Body of pancreas (tissue), 4 donors: ENCODE results near the gene CTAG2. TPM values are rescaled to one million over a fixed set of nuclear protein-coding genes. Genes with fewer than 3 reads are reported as not detected.
"Not testable (repeated sequence)": the region's sequence is repeated elsewhere in the genome, so short reads cannot be mapped to it uniquely, and the experiment has no call there.

Experiments used
- ATAC-seq: fragments of 150-250 bp; one replicate; pipeline ENCODE4 v1.9.1; 2016
- DNase-seq, 4 donors: peaks; one replicate each; pipeline ENCODE4 v3.0.0-alpha.2; 2019
- H3K27ac ChIP-seq, 4 donors: fragments of 200-600 bp; sonication (generic); 1 replicate in 3 of 4; 2 replicates in 1 of 4; pipeline versions ENCODE4 v1.5.1 to v1.6.1; 2016 to 2019; ENCODE audit warnings: mild to moderate bottlenecking in 1 of 4, mixed read lengths in 1 of 4, moderate library complexity in 1 of 4
- H3K27me3 ChIP-seq, 2 donors: fragments of 200-600 bp; sonication (generic); one replicate each; pipeline ENCODE4 v1.6.0; 2016; ENCODE audit warnings: mild to moderate bottlenecking in 1 of 2
- H3K36me3 ChIP-seq, 2 donors: fragments of 200-600 bp; sonication (generic); replicated peaks in 1 of 2; 2 replicates each; pipeline ENCODE4 v1.5.1; 2016; ENCODE audit warnings: low read depth in 2 of 2; ENCODE audit not compliant: insufficient read depth in 1 of 2
- H3K4me1 ChIP-seq: fragments of 200-600 bp; sonication (generic); one replicate; pipeline ENCODE4 v1.6.0; 2016
- H3K4me3 ChIP-seq, 2 donors: fragments of 200-600 bp; sonication (generic); 1 replicate in 1 of 2; 2 replicates in 1 of 2; pipeline ENCODE4 v1.5.1; 2016 to 2019
- H3K9me3 ChIP-seq, 3 donors: fragments of 200-600 bp; sonication (generic); 1 replicate in 2 of 3; 2 replicates in 1 of 3; pipeline ENCODE4 v1.5.1; 2016
- POLR2A ChIP-seq, 3 donors: fragments of 450-650 bp; IDR thresholded peaks; one replicate each; pipeline ENCODE4 v1.6.1; 2016; ENCODE audit warnings: antibody characterized with exemption in 3 of 3, mild to moderate bottlenecking in 2 of 3
- WGBS, 2 donors: methylation state at CpG; one replicate each; pipeline ENCODE4 v1.1.5; 2017; 5-methylcytosine and 5-hydroxymethylcytosine counted together
- intact Hi-C: fragments of 100-400 bp; cut with DNase I; formaldehyde crosslinking; loops from one replicate; pipeline ENCODE4 v1.15.1; 2023
- total RNA-seq, 2 donors: library from RNA; depleted of rRNA; stranded (reverse); fragments of >200 nt; gene quantifications; one replicate each; pipeline ENCODE4 v1.1.0, GENCODE V29; 2016
- TF ChIP-seq, protein P1 (sequence below), 7 experiments: fragments of 450-650 bp in 4 of 7; fragments of 200-600 bp in 3 of 7; sonication (generic) in 3 of 7; IDR thresholded peaks; one replicate each; pipeline ENCODE4 v1.5.1; 2016 to 2019; ENCODE audit warnings: antibody characterized with exemption in 7 of 7

Gene CTAG2
- total RNA-seq, 2 donors from 2014 or later = not detected

DNA sequence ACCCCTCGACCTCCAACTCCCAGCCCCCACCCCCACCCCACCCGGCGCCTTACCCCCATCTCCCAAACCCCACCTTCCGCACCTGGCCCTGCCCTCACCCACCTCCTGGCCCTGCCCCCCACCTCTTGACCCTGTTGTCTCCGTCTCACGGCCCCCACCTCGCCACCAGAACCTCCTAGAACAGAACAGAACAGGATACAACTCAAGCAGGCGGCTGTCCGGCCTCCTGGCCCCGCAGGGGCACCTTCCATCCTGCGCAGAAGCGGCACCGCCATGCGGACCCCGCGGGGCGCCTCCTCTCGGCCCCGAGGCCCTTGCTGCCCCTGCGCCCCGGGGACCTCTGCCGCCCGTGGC lies 354 bp downstream of the CTAG2 start:
- no peak for ATAC-seq
- Histone ChIP-seq H3K4me3 (no peak overlapping the region), H3K27me3 (no peaks in the 10 kb centered on the region), H3K4me1 (no peaks in the 10 kb centered on the region), H3K27ac (no peak overlapping the region), H3K36me3 (no peaks in the 10 kb centered on the region), H3K9me3 (no peaks in the 10 kb centered on the region)
- WGBS, 2 donors = 58 to 60% methylated on average over 1 to 2 of the region's 23 CpGs
- TF ChIP-seq POLR2A (IDR thresholded peaks at IDR 0.05) = no peak
- TF ChIP-seq, protein P1, sequence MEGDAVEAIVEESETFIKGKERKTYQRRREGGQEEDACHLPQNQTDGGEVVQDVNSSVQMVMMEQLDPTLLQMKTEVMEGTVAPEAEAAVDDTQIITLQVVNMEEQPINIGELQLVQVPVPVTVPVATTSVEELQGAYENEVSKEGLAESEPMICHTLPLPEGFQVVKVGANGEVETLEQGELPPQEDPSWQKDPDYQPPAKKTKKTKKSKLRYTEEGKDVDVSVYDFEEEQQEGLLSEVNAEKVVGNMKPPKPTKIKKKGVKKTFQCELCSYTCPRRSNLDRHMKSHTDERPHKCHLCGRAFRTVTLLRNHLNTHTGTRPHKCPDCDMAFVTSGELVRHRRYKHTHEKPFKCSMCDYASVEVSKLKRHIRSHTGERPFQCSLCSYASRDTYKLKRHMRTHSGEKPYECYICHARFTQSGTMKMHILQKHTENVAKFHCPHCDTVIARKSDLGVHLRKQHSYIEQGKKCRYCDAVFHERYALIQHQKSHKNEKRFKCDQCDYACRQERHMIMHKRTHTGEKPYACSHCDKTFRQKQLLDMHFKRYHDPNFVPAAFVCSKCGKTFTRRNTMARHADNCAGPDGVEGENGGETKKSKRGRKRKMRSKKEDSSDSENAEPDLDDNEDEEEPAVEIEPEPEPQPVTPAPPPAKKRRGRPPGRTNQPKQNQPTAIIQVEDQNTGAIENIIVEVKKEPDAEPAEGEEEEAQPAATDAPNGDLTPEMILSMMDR (IDR thresholded peaks at IDR 0.05) = no peak
- intact Hi-C loops = no loop called here
- no peak for DNase-seq

DNA sequence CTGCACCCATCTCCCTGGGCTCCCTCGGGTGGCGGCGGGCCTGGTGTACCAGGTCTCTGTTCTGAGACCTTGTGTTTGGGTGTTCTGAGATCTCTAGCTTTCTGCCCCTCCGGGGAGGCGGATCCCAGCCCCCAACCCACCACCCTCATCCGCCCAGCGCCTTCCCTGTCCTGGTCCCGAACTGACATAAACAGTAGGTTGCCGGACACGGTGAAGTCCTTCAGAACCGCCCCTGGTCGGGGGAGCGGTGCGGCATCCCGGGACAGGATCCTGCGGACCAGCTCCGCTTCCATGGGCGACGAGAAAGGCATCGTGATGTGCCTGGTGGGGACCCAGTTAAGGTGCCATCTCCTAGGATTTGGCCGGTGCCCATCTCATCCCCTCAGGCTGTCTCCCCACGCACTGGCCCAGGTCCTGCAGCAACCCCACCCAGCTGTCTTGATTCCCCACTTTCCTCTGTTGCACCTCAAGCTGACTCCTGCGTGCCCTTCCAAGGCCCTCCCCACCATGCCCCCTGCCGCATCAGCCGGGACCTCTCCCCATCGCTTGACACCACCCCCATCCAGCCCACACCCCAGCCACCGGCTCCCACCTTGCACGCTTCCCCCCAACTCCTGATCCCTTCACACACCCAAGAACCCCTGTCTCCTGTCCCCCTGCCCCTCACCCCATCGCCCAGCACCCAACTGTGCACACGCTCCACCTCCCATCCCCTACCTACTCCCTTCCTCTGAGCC lies 900 bp downstream of the CTAG2 start:
- Histone ChIP-seq H3K27me3 (no peaks in the 10 kb centered on the region), H3K27ac (no peak overlapping the region), H3K9me3 (no peaks in the 10 kb centered on the region), H3K36me3 (no peaks in the 10 kb centered on the region), H3K4me1 (no peaks in the 10 kb centered on the region), H3K4me3 (no peak overlapping the region)
- DNase-seq = no peak
- TF ChIP-seq POLR2A (IDR thresholded peaks at IDR 0.05) = no peak
- TF ChIP-seq, protein P1 (IDR thresholded peaks at IDR 0.05) = no peak
- intact Hi-C loops = no loop called here
- 67 to 90% methylated on average over 2 to 23 of the region's 30 CpGs for WGBS, 2 donors
- ATAC-seq = no peak

DNA sequence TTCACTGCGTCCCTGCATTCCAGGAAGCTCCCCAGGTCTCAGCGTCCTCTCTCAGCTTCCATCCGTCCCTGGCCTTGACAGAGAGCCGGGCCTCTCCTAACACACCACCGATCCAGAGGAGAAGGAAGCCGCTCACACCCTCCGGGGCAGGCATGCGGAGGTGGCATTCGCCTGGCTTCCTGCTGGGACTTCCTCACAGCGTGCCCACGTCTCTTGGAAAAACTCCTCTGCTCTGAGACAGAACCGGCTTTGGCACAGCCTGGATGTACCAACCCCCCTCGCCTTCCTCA lies 3.2 kb downstream of the CTAG2 start:
- ATAC-seq = no peak
- no peak overlapping the region for H3K4me3 ChIP-seq
- TF ChIP-seq POLR2A (IDR thresholded peaks at IDR 0.05) = no peak
- TF ChIP-seq, protein P1 (IDR thresholded peaks at IDR 0.05) = no peak
- no peak overlapping the region for H3K27ac ChIP-seq
- intact Hi-C loops = no loop called here
- H3K27me3 ChIP-seq = no peaks in the 10 kb centered on the region
- 19 to 47% methylated on average over 3 to 5 of the region's 13 CpGs for WGBS, 2 donors
- no peak for DNase-seq
- no peaks in the 10 kb centered on the region for H3K4me1 ChIP-seq
- no peaks in the 10 kb centered on the region for H3K9me3 ChIP-seq
- H3K36me3 ChIP-seq = no peaks in the 10 kb centered on the region

DNA sequence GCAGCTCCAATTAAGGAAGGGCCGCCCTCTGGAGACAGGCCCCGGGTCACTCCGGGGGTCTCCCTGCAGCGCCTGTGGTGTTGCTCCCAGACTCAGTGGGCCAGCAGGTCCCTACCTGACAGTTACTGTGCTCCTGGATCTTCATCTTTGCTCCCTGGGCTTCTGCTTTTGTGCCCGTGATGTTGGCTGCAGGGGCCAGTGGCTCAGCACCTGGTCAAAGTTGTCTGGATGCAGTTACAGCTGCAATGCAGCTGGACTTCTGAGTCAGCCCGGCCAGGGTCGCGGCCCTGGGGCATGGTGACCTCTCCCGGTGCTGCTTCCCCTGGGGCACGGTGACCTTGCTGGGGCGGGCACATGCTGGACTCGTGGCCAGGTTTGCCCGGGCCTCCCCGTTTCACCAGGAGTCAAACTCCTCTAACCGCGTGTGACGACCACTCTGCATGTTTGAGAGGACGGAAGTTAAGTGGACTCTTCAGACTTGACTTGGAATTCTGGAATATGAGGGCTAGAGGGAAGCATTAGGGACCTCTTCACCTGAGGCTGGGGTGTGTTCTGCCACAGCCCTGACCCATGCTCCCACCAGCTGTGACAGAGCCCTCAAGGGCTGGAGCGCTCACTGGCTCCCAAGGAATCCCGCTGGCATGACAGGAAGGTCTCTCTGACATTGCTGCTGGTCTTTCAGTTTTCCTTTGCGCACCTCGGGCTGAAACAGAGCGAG lies 3.7 kb downstream of the CTAG2 start:
- Histone ChIP-seq H3K27me3 (no peaks in the 10 kb centered on the region), H3K9me3 (no peaks in the 10 kb centered on the region), H3K4me3 (no peak overlapping the region), H3K36me3 (no peaks in the 10 kb centered on the region), H3K27ac (no peak overlapping the region), H3K4me1 (no peaks in the 10 kb centered on the region)
- DNase-seq (no peak), ATAC-seq (no peak)
- intact Hi-C loops = no loop called here
- 74% methylated on average over 11 of the region's 23 CpGs; no CpG with 5 or more reads in 1 of the 2 donors for WGBS, 2 donors
- TF ChIP-seq, protein P1 (IDR thresholded peaks at IDR 0.05) = no peak
- no peak for TF ChIP-seq POLR2A (IDR thresholded peaks at IDR 0.05)

DNA sequence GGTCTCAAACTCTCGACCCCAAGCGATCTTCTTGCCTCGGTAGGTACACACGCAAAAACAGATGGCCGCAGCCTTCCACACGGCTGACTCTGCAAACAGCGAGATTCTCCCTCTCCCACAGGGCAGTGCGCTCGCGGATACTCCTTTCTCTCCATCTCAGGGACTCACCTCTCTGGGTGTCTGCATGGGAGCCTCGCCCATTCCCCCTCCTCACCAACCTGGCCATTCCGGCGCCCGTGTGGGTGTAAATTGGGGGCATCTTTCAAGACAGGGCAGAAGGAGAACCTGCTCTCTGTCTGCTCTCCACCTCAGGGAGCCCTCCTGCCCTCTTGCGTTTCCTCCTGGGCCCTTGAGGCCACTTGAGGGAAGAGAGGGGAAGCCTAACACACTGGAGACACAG lies 4.4 kb downstream of the CTAG2 start:
- no peak overlapping the region for H3K27ac ChIP-seq
- no peaks in the 10 kb centered on the region for H3K4me1 ChIP-seq
- no peaks in the 10 kb centered on the region for H3K36me3 ChIP-seq
- ATAC-seq (no peak), DNase-seq (no peak)
- H3K9me3 ChIP-seq = no peaks in the 10 kb centered on the region
- intact Hi-C loops = no loop called here
- no peak overlapping the region for H3K4me3 ChIP-seq
- H3K27me3 ChIP-seq = no peaks in the 10 kb centered on the region
- no peak for TF ChIP-seq POLR2A (IDR thresholded peaks at IDR 0.05)
- TF ChIP-seq, protein P1 (IDR thresholded peaks at IDR 0.05) = no peak
- WGBS, 2 donors = 61 to 71% methylated on average over 11 to 14 of the region's 15 CpGs

DNA sequence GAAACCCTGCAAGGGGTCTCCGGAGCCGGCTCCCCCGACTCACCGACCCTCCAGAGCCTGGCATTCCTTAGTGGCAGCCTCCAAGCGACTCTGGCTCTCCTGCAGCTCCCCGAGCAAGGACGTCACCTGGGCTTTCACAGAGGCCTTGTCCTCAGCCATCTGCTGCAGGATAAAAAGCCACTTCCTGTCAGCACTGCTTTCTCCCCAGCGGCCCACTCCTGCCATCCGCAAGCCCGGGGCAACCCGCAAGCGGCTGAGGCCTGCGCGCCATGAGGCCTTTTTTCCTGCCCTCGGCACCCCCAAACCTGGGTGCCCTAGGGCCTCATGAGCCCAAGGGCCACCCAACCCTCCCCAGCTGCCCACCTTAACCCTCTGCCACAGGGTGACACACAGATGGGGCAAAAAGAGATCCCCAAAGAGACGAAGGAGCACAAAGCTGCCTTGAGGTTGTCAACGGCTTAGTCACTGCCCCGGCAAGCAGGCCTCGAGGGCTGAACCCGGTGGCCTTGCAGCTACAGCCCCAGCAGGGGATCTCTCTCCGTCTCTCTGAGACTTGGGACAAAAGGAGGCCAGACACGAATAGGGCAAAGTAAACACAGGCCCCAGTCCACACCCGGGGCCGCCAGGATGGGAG lies 7.5 kb downstream of the CTAG2 start:
- H3K4me1 ChIP-seq, H3K36me3 ChIP-seq, H3K27me3 ChIP-seq, H3K4me3 ChIP-seq, intact Hi-C loops, H3K27ac ChIP-seq, ATAC-seq, DNase-seq, H3K9me3 ChIP-seq: not testable (repeated sequence)
- WGBS, 2 donors = no CpG with 5 or more reads among the region's 24 CpGs

DNA sequence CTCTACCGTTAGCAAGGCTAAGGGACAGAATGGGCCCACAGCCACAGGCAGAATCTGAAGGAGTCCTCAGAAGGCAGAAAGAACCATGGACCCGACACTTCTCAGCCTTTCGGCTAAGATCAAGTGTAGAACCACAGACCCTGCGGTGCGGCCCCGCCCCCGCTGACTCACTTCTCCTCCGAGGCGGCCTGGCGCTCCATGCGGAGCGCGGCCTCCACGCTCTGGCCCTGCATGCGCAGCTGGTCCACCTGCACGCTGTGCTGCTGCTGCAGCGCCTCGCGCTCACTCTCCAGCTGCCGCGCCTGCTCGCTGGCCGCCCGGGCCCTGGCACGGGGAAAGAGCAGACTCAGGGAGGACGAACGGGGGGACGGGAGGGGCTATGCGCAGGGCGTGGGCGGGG lies 9.7 kb downstream of the CTAG2 start:
- DNase-seq, H3K4me3 ChIP-seq, ATAC-seq, H3K9me3 ChIP-seq, H3K27ac ChIP-seq, H3K4me1 ChIP-seq, H3K36me3 ChIP-seq, intact Hi-C loops, H3K27me3 ChIP-seq: not testable (repeated sequence)
- WGBS, 2 donors = no CpG with 5 or more reads among the region's 31 CpGs
